GM12878 (cell line): ENCODE results near the gene CD96.

ENCODE experiments used
- EP300 ChIP-seq, 2 experiments: fragments of 150-350 bp in 1 of 2; IDR thresholded peaks; 2 replicates each; pipeline ENCODE4 v1.6.1; 2011 to 2012; ENCODE audit warnings: low read depth in 2 of 2, low read length in 2 of 2, borderline replicate concordance in 1 of 2, improper control_type of control experiment in 1 of 2, inconsistent platforms in 1 of 2; ENCODE audit not compliant: control insufficient read depth in 1 of 2
- FOS ChIP-seq: IDR thresholded peaks from 3 replicates; pipeline ENCODE4 v1.6.1; 2011; ENCODE audit warnings: borderline replicate concordance; ENCODE audit not compliant: insufficient read length; ENCODE audit errors: extremely low read depth
- POLR2A ChIP-seq: IDR thresholded peaks from 2 replicates; pipeline ENCODE4 v1.6.1; 2011; ENCODE audit warnings: low read depth, mild to moderate bottlenecking, low read length
- ZNF274 ChIP-seq: IDR thresholded peaks from one replicate; pipeline ENCODE4 v1.8.0; 2011; ENCODE audit not compliant: insufficient read length, insufficient read depth
- TF ChIP-seq, protein P1 (sequence below): IDR thresholded peaks from 2 replicates; pipeline ENCODE4 v1.6.1; 2012; ENCODE audit warnings: low read depth, low read length, improper control_type of control experiment

DNA sequence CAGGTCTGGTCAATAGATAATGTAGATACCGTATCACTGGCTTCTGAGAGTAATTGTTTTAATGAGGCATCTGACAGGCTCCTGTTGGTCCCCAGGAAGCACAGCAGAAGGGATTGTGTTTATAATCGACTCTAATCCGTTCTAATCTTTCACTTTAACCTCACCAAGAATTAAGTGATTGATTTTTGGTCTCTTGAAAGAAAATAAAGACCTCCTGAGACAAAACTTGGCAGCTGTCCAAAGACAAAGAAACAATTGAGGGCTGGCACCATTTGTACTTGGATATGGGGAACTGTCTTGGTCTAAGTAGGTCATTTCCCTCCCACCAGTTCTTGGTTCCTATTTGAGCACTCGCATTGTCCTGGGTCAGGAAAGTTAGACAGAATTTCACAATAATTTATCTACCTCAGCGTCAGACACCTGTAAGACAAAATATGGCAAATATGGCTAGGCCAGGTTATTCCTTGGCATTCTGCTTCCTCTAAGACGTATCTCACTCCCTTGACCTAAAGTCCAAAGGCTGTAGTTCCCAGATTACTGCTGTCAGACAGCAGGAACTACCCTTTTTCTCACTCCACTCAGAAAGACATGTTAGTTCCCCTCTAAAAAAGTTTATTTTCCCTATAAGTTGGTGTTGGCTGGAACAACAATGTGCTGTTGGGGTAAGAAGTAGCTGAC, 22.7 kb upstream of the CD96 start:
- no peak for TF ChIP-seq FOS
- TF ChIP-seq EP300 (IDR thresholded peaks at IDR 0.05; ENCODE audit: borderline replicate concordance in 1 of 2, control insufficient read depth in 1 of 2, low read depth in 2 of 2, low read length in 2 of 2), result no peak
- no peak for TF ChIP-seq POLR2A
- no peak for TF ChIP-seq ZNF274
- TF ChIP-seq, protein P1, sequence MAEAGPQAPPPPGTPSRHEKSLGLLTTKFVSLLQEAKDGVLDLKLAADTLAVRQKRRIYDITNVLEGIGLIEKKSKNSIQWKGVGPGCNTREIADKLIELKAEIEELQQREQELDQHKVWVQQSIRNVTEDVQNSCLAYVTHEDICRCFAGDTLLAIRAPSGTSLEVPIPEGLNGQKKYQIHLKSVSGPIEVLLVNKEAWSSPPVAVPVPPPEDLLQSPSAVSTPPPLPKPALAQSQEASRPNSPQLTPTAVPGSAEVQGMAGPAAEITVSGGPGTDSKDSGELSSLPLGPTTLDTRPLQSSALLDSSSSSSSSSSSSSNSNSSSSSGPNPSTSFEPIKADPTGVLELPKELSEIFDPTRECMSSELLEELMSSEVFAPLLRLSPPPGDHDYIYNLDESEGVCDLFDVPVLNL, result no peak
